Adipocyte (in vitro differentiated cells): ENCODE data around the gene NLN.
"Not testable (repeated sequence)": the region's sequence is repeated elsewhere in the genome, so short reads cannot be mapped to it uniquely, and the experiment has no call there.

ENCODE experiments used
- DNase-seq: peaks from one replicate; pipeline ENCODE4 v3.0.0-alpha.2; 2015; ENCODE audit warnings: low read depth
- H3K27me3 ChIP-seq: replicated peaks from 2 replicates; pipeline ENCODE4 v1.7.0; 2013; ENCODE audit warnings: mild to moderate bottlenecking, low read length, moderate library complexity; ENCODE audit not compliant: control insufficient read depth, insufficient read depth
- H3K36me3 ChIP-seq: 2 replicates; pipeline ENCODE4 v1.7.0; 2013; ENCODE audit warnings: low read length, mild to moderate bottlenecking, moderate library complexity; ENCODE audit not compliant: control insufficient read depth, insufficient read depth, severe bottlenecking
- H3K4me1 ChIP-seq: 2 replicates; pipeline ENCODE4 v1.7.0; 2013; ENCODE audit warnings: mild to moderate bottlenecking, low read length, moderate library complexity; ENCODE audit not compliant: control insufficient read depth, insufficient read depth
- H3K4me3 ChIP-seq: 2 replicates; pipeline ENCODE4 v1.7.0; 2013; ENCODE audit warnings: mild to moderate bottlenecking, low read length, moderate library complexity
- H3K9ac ChIP-seq: 2 replicates; pipeline ENCODE4 v1.7.0; 2013; ENCODE audit warnings: mild to moderate bottlenecking, low read length, moderate library complexity
- H3K9me3 ChIP-seq: 2 replicates; pipeline ENCODE4 v1.7.0; 2013; ENCODE audit warnings: mild to moderate bottlenecking, low read length, moderate library complexity; ENCODE audit not compliant: control insufficient read depth

Gene NLN

DNA sequence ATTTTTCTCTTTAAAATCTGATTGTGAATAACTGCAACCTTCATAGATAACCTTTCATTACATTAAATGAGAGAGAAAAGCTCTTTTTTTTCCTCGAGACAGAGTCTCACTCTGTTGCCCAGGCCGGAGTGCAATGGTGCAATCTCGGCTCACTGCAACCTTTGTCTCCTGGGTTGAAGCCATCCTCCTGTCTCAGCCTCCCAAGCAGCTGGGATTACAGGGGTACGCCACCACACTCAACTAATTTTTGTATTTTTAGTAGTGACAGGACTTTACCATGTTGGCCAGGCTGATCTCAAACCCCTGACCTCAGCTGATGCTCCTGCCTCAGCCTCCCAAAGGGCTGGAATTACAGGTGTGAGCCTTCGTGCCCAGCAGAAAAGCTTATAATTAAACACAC lies 134.5 kb downstream of the NLN start:
- no peak for DNase-seq
- H3K9me3 ChIP-seq: no peaks in the 10 kb centered on the region

GRCh38 chr5:65858316-65858715 lies 136.3 kb downstream of the NLN start:
- H3K36me3 ChIP-seq: no peaks in the 10 kb centered on the region
- H3K4me3 ChIP-seq: no peak overlapping the region
- H3K9ac ChIP-seq: no peak overlapping the region
- no peaks in the 10 kb centered on the region for H3K9me3 ChIP-seq
- H3K4me1 ChIP-seq: peaks cover 12% of the 10 kb centered on the region
- H3K27me3 ChIP-seq: no peaks in the 10 kb centered on the region
- peak; percentile 22 for DNase-seq

More for the DNA sequence above, 134.5 kb downstream of the NLN start:
- Histone ChIP-seq H3K9ac (no peak overlapping the region), H3K36me3 (no peaks in the 10 kb centered on the region), H3K27me3 (no peaks in the 10 kb centered on the region), H3K4me3 (no peak overlapping the region), H3K4me1 (peaks cover 2% of the 10 kb centered on the region)

GRCh38 chr5:65861830-65862241 lies 139.8 kb downstream of the NLN start:
- peak; percentile 87 for DNase-seq
- Histone ChIP-seq H3K27me3 (no peaks in the 10 kb centered on the region), H3K9ac (no peak overlapping the region), H3K36me3 (no peaks in the 10 kb centered on the region), H3K9me3 (no peaks in the 10 kb centered on the region), H3K4me3 (no peak overlapping the region), H3K4me1 (peaks cover 12% of the 10 kb centered on the region)

DNA sequence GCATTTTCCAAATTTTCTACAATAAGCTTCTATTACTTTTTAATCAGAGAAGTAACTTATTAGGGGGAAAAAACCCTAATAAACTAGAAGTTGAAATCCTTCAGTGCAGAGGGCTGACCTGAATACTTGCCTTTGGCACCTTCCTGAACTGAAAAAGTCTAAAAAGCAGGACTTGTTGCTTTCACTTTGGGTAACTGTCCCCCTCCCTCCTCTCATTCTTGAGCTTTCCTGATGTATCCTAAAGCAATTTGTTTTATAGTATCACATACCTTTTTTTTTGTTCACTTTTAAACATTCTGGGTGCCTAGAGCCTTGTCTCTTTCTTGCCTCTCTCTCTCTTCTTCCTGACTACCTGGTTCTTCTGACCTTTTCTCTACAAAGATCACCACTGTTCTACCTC lies 140.4 kb downstream of the NLN start:
- DNase-seq: peak; percentile 54
- Histone ChIP-seq H3K36me3 (no peaks in the 10 kb centered on the region), H3K9ac (peak overlapping the region; percentile 61), H3K4me3 (no peak overlapping the region), H3K4me1 (peaks cover 12% of the 10 kb centered on the region), H3K9me3 (no peaks in the 10 kb centered on the region), H3K27me3 (no peaks in the 10 kb centered on the region)

- H3K9me3 ChIP-seq: no peaks in the 10 kb centered on the region
- DNase-seq: no peak
- no peaks in the 10 kb centered on the region for H3K36me3 ChIP-seq
- peaks cover 12% of the 10 kb centered on the region for H3K4me1 ChIP-seq
- no peak overlapping the region for H3K9ac ChIP-seq
- no peak overlapping the region for H3K4me3 ChIP-seq
- H3K27me3 ChIP-seq: no peaks in the 10 kb centered on the region
These were observed 141.7 kb downstream of the NLN start for GRCh38 chr5:65863747-65864146.

DNA sequence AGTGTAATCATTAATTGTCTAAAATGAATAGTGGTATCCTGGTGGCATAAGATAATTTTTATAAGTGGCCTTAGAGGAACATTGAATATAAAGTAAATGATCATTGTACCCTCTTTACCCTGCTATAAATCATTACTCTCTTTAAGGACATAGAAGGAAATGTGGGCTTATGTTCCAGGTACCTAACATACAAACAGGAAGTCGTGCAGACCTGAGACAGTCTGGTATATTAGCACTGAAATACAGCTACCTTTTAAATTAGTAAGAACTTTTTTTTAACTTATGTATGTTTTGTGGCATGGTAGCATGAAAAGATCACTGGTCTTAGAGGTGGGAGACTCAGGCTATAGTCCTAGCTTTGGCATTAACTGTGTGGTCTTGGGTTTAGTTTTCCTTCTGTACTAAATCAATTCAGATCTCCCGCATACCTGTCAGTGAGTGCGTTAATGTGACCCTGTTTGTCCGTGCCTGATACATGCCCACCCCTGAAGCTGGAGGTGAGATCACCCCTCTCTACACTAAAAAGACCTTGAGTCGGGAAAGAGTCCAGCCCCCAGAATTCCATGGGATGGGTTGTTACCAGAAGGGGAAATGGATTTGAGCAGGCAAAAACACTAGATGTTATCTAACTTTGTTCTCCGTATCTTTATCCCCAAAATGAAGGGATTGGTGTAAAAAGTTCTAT lies 145.0 kb downstream of the NLN start:
- Histone ChIP-seq H3K4me3 (no peak overlapping the region), H3K9me3 (no peaks in the 10 kb centered on the region), H3K36me3 (no peaks in the 10 kb centered on the region), H3K9ac (no peak overlapping the region), H3K27me3 (no peaks in the 10 kb centered on the region), H3K4me1 (peaks cover 7% of the 10 kb centered on the region)
- DNase-seq: no peak

DNA sequence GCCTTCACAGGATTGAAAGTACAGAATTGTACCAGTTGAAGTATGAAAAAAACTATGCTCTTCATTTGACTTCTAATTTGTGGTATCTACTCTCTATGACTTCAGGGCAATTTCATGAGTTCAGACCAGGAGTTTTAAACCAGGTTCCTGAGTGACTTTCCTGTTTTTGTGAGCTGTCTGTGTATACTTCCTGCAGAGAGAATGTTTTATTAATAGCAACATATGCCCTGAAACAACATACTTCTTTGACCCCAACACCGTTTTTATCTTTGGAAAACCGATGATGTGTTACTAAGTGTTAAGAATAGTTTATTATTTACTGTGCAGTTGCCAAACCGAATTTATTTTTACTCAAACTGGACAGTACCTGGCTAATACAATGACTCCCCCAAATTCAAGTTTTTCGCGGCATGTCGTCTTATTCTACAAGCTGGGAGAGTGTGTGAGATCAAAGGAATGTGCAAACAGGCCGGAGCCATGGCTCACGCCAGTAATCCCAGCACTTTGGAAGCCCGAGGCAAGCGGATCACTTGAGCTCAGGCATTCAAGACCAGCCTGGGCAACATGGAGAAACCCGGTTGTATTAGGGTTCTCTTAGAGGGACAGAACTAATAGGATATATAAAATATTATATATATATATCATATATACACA lies 145.7 kb downstream of the NLN start:
- Histone ChIP-seq H3K4me3 (no peak overlapping the region), H3K36me3 (no peaks in the 10 kb centered on the region), H3K4me1 (peaks cover 2% of the 10 kb centered on the region), H3K9me3 (no peaks in the 10 kb centered on the region), H3K27me3 (no peaks in the 10 kb centered on the region), H3K9ac (no peak overlapping the region)
- DNase-seq: no peak

GRCh38 chr5:65868509-65868908 lies 146.5 kb downstream of the NLN start:
- Histone ChIP-seq H3K9ac (no peak overlapping the region), H3K4me1 (no peaks in the 10 kb centered on the region), H3K27me3 (no peaks in the 10 kb centered on the region), H3K9me3 (no peaks in the 10 kb centered on the region), H3K4me3 (no peak overlapping the region), H3K36me3 (no peaks in the 10 kb centered on the region)
- DNase-seq: no peak

GRCh38 chr5:65871182-65871581 lies 149.2 kb downstream of the NLN start:
- no peaks in the 10 kb centered on the region for H3K27me3 ChIP-seq
- no peak overlapping the region for H3K9ac ChIP-seq
- no peaks in the 10 kb centered on the region for H3K36me3 ChIP-seq
- no peak overlapping the region for H3K4me3 ChIP-seq
- H3K4me1 ChIP-seq: no peaks in the 10 kb centered on the region
- H3K9me3 ChIP-seq: no peaks in the 10 kb centered on the region
- DNase-seq: peak; percentile 29

- not testable (repeated sequence) for H3K36me3 ChIP-seq, H3K4me1 ChIP-seq, DNase-seq, H3K9ac ChIP-seq, H3K9me3 ChIP-seq, H3K27me3 ChIP-seq, H3K4me3 ChIP-seq
These were observed 149.8 kb downstream of the NLN start for GRCh38 chr5:65871776-65872175.

DNA sequence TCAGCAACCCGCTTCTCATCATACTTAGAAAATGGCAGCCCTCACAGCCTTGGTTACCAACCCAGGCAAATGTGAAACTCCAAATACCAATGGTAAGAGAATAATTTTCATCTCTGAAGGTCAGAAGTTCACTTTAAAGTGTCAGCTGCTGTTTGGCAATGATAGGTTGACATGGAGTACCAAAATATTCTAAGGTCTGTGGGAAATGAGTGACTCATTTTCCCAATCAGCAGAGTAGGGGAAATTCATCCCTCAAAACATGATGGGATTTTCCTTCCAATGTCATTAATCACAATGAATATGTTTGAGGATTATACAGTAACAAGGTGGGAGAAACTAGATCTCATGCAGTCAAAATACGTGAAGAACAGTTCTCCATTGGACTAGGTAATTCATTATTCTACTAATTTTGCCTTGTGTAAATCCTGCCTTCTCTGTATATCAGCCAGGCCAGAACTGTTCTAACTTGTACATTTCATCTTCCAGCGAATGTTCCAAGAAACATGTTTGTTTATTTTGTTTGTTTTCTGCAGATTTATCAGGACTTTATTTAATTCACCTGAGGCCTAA lies 151.3 kb downstream of the NLN start:
- Histone ChIP-seq H3K36me3 (no peaks in the 10 kb centered on the region), H3K9me3 (peaks cover 4% of the 10 kb centered on the region), H3K9ac (no peak overlapping the region), H3K27me3 (no peaks in the 10 kb centered on the region), H3K4me3 (no peak overlapping the region), H3K4me1 (no peaks in the 10 kb centered on the region)
- peak; percentile 18 for DNase-seq
